ENCODE measurements around the gene LRP5.
"Not testable (repeated sequence)": the region's sequence is repeated elsewhere in the genome, so short reads cannot be mapped to it uniquely, and the experiment has no call there.

LRP5 gene

GRCh38 chr11:68471360-68472340, 159.3 kb downstream of the LRP5 start:
- DNase-seq: peak; percentile 77

DNA sequence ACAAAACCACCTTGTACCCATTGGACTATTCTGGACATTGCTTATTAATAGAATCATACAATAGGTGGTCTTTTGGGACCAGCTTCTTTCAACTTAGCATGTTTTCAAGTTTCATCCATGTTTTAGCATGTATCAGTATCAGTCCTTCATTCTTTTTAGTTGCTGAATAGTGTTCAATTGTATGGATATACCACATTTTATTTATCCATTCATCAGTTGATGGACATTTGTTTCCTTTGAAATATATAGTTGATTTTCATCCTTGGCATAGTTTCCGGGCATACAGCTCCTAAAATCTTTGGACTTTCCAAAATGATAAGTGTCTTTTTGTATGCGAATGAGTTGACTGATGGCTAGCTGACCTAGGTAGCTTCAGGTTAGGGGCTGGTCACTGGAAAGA, 160.4 kb downstream of the LRP5 start:
- DNase-seq: no peak

DNA sequence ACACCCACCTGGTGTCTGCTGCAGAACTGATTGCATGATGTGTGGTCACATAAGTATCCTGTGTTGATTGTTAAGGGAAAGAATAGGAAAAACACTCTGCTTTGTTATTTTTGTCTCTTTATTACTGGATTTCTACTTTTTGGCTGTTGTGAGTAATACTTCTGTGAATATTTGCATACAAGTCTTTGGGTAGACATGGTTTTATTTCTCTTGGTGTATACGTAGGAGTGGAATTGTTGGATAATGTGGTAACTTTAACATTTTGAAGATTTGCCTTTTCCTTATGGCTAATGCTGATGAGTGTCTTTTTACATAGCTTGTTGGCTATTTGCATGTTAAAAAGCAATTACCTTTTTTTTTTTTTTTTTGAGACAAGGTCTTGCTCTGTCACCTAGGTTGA, 161.3 kb downstream of the LRP5 start:
- DNase-seq: no peak

GRCh38 chr11:68475626-68476025, 163.2 kb downstream of the LRP5 start:
- DNase-seq: not testable (repeated sequence)

DNA sequence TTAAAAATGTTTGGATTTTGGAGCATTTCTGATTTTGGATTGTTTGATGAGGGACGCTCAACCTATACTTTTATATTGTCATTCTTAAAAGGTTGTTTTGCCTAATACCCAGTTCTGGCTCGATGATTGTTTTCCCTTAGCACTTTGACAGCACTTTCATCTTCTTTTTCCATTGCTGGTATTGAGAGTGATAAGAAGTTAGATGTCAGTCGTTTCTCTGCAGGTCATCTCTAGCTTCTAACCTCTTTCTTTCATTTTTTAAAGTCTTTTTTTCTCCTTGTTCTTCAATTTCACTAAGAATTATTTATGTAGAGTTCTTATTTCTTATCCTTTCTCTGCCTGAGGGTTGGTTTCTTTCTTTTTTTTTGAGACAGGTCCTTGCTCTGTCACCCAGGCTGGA, 167.0 kb downstream of the LRP5 start:
- DNase-seq: no peak

DNA sequence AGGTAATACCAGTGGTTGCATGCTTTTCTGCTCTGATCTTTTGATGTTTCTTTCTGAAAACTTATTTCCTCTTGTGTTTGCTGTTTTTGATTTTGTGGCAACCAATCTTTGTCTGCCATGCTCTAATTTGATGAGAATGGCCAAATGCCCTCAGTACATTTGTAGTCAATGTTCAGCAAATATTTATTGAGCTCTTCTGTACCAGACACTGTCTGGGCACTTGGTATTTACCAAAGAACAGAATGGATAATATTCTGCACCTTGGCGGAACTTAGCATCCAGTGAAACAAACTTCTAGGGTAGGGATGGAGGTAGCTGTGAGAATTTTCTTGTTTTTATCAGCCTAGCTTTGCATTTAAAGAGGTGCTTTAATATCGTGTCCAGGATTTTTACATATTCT, 167.8 kb downstream of the LRP5 start:
- no peak for DNase-seq

- DNase-seq: no peak
Measured at GRCh38 chr11:68480852-68481510, 168.6 kb downstream of the LRP5 start.

GRCh38 chr11:68481579-68482240, 169.3 kb downstream of the LRP5 start:
- no peak for DNase-seq

DNA sequence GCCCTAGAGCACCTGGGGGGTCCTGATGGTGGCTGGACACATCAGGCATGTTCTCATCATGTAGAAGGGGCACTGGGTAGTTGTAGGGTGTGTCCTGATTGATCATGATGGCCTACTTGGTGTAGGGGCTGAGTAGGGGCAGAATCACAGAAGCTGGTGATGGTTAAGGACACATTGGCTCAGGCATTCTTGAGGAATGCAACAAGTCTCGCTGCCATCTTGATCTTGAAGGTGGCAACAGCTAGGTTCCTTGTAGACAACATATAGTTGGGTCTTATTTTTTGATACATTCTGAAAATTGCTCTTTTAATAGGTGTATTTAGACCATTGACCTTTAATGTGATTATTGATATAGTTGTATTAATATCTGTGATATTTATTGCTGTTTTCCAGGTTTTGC, 176.2 kb downstream of the LRP5 start:
- DNase-seq: no peak

GRCh38 chr11:68495220-68495729, 182.9 kb downstream of the LRP5 start:
- DNase-seq: no peak

DNA sequence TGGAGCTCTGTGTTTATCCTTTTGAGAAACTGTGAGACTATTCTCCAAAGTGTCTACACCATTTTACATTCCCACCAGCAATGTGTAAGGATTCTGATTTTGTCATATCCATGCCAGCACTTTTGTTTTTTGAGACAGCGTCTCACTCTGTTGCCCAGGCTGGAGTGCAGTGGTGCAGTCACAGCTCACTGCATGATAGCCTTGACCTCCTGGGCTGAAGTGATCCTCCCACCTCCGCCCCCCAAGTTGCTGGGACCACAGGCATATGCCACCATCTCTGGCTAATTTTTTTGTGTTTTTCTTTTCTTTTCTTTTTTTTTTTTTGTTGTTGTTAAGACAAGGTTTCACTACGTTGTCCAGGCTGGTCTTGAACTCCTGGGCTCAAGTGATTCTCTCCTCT, 183.5 kb downstream of the LRP5 start:
- no peak for DNase-seq

DNA sequence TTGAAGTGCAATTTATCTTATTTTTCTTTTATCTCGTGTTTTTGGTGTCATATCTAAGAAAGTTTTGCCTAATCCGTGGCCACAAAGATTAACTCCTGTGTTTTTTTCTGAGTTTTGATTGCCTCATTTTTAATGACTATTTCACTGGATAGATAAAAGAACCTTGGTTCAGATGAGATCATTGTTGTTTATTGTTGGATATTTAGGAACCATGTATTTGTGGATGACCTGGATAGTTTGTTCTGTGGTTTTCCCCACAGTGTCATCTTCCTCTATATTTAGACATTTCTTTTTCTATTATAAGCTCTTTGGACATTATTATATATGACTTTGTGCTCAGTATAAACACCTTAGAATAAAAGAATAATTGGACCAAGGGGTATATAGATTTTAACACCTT, 185.4 kb downstream of the LRP5 start:
- DNase-seq: no peak

DNA sequence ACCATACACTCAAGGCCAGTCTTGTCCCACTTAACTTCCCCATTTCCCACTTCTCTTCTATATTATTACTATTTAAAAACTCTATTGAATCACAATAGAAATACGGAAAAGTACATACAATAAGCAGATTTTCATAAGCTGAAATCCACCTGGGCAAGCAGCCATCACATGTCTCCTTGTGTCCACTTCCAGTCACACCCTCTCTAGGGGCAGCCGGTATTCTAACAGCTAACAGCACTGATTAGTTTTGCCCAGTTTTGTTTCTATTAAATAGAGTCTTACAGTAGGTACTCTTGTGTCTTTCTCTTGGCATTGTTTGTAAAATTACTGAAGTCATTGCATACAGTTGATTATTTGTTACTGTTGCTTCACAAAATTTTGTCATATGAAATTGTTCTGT, 185.9 kb downstream of the LRP5 start:
- DNase-seq: no peak

Measured in activated CD4-positive, alpha-beta T cell treated with anti-CD3 and anti-CD28 coated beads, Interleukin-2, Interleukin-6, amounts not matched to agents 100 ng/mL and 50 ng/mL, durations not matched to agents 16 hours and 8 hours (primary cell).